ENCODE measurements around the gene AZGP1. TPM values are rescaled to one million over a fixed set of nuclear protein-coding genes. Genes with fewer than 3 reads are reported as not detected.
"Not testable (repeated sequence)": the region's sequence is repeated elsewhere in the genome, so short reads cannot be mapped to it uniquely, and the experiment has no call there.

The AZGP1 gene
- total and polyA plus RNA-seq, 7 donors, result 0.49 to 2.4 (median 0.73) TPM

GRCh38 chr7:99984593-99984992 is 8.8 kb upstream of the AZGP1 start:
- ATAC-seq (no peak), DNase-seq (no peak)
- Histone ChIP-seq H3K4me1 (no peaks in the 10 kb centered on the region), H3K4me3 (no peak overlapping the region), H3K36me3 (ENCODE audit: insufficient read depth in 1 of 2, low read depth in 1 of 2) (no peaks in the 10 kb centered on the region), H3K27me3 (ENCODE audit: insufficient read depth in 3 of 3, low read length in 2 of 3) (no peaks in the 10 kb centered on the region), H3K9me3 (no peaks in the 10 kb centered on the region), H3K27ac (no peak overlapping the region)
- WGBS, 3 donors, result 46 to 55% (median 46%) methylated on average over 2 of the region's 2 CpGs
- no peak for TF ChIP-seq CTCF (IDR thresholded peaks at IDR 0.05)
- intact Hi-C loops (cut with DNase I), result no loop called here

GRCh38 chr7:99981066-99981465 is 5.2 kb upstream of the AZGP1 start:
- intact Hi-C loops (cut with DNase I); H3K36me3 ChIP-seq (ENCODE audit: insufficient read depth in 1 of 2, low read depth in 1 of 2); H3K4me1 ChIP-seq; DNase-seq; H3K9me3 ChIP-seq; H3K27me3 ChIP-seq (ENCODE audit: insufficient read depth in 3 of 3, low read length in 2 of 3); H3K4me3 ChIP-seq; H3K27ac ChIP-seq; ATAC-seq: not testable (repeated sequence)
- WGBS, 3 donors, result 62 to 72% (median 71%) methylated on average over 6 to 7 of the region's 7 CpGs

GRCh38 chr7:99980448-99980872 is 4.6 kb upstream of the AZGP1 start:
- H3K27me3 ChIP-seq (ENCODE audit: insufficient read depth in 3 of 3, low read length in 2 of 3); DNase-seq; H3K27ac ChIP-seq; H3K36me3 ChIP-seq (ENCODE audit: insufficient read depth in 1 of 2, low read depth in 1 of 2); H3K4me1 ChIP-seq; intact Hi-C loops (cut with DNase I); H3K9me3 ChIP-seq; H3K4me3 ChIP-seq: not testable (repeated sequence)
- WGBS, 3 donors, result 56 to 85% (median 62%) methylated on average over 2 to 4 of the region's 4 CpGs
- ATAC-seq, result peak in 1 of 4 donors; percentile 10

GRCh38 chr7:99979814-99980225 is 4.0 kb upstream of the AZGP1 start:
- H3K36me3 ChIP-seq (ENCODE audit: insufficient read depth in 1 of 2, low read depth in 1 of 2); H3K4me3 ChIP-seq; H3K27ac ChIP-seq; H3K4me1 ChIP-seq; intact Hi-C loops (cut with DNase I); H3K9me3 ChIP-seq; H3K27me3 ChIP-seq (ENCODE audit: insufficient read depth in 3 of 3, low read length in 2 of 3): not testable (repeated sequence)
- DNase-seq, result peak; percentile 50 to 66
- peak; percentile 74 to 92 (median 82) for ATAC-seq
- 9 to 11% (median 11%) methylated on average over 7 to 9 of the region's 10 CpGs for WGBS, 3 donors
- peak; percentile 77 for TF ChIP-seq CTCF (IDR thresholded peaks at IDR 0.05)

- WGBS, 3 donors, result 79 to 83% (median 80%) methylated on average over 13 of the region's 13 CpGs
- intact Hi-C loops (cut with DNase I), result no loop called here
- TF ChIP-seq CTCF (IDR thresholded peaks at IDR 0.05), result no peak
- no peaks in the 10 kb centered on the region for H3K27me3 ChIP-seq (ENCODE audit: insufficient read depth in 3 of 3, low read length in 2 of 3)
- ATAC-seq, result no peak
- H3K36me3 ChIP-seq (ENCODE audit: insufficient read depth in 1 of 2, low read depth in 1 of 2), result no peaks in the 10 kb centered on the region
- H3K4me1 ChIP-seq, result no peaks in the 10 kb centered on the region
- no peak for DNase-seq
- H3K27ac ChIP-seq, result no peak overlapping the region
- no peak overlapping the region for H3K4me3 ChIP-seq
- no peaks in the 10 kb centered on the region for H3K9me3 ChIP-seq
Observed at GRCh38 chr7:99976626-99977025, 795 bp upstream of the AZGP1 start.

GRCh38 chr7:99974681-99975080 is 1.1 kb downstream of the AZGP1 start:
- Histone ChIP-seq H3K36me3 (ENCODE audit: insufficient read depth in 1 of 2, low read depth in 1 of 2) (no peaks in the 10 kb centered on the region), H3K4me1 (no peaks in the 10 kb centered on the region), H3K27ac (no peak overlapping the region), H3K4me3 (no peak overlapping the region), H3K27me3 (ENCODE audit: insufficient read depth in 3 of 3, low read length in 2 of 3) (no peaks in the 10 kb centered on the region), H3K9me3 (no peaks in the 10 kb centered on the region)
- intact Hi-C loops (cut with DNase I), result no loop called here
- no peak for ATAC-seq
- WGBS, 3 donors, result 31 to 54% (median 37%) methylated on average over 1 of the region's 1 CpG
- no peak for DNase-seq
- no peak for TF ChIP-seq CTCF (IDR thresholded peaks at IDR 0.05)

- H3K27me3 ChIP-seq (ENCODE audit: insufficient read depth in 3 of 3, low read length in 2 of 3); H3K9me3 ChIP-seq; ATAC-seq; H3K4me1 ChIP-seq; H3K36me3 ChIP-seq (ENCODE audit: insufficient read depth in 1 of 2, low read depth in 1 of 2); DNase-seq; H3K4me3 ChIP-seq; H3K27ac ChIP-seq; intact Hi-C loops (cut with DNase I): not testable (repeated sequence)
- 43 to 61% (median 52%) methylated on average over 7 of the region's 7 CpGs for WGBS, 3 donors
Observed at GRCh38 chr7:99973817-99974216, 2.0 kb downstream of the AZGP1 start.

Data from psoas muscle (tissue), 8 donors.